Neural cell (in vitro differentiated cells): ENCODE measurements around the gene EN1. TPM values are rescaled to one million over a fixed set of nuclear protein-coding genes. Genes with fewer than 3 reads are reported as not detected.

ENCODE experiments used
- H2AFZ ChIP-seq: fragments of 200-600, 300-800 bp; sonication (generic), shearing (Covaris generic); 2 replicates; pipeline ENCODE4 v1.6.0; 2014; ENCODE audit warnings: low read depth, mild to moderate bottlenecking, antibody characterized with exemption, low read length, moderate library complexity
- H3F3A ChIP-seq: fragments of 200-600 bp; shearing (Covaris generic); 2 replicates; pipeline ENCODE4 v1.6.1; 2016; ENCODE audit warnings: mild to moderate bottlenecking, moderate library complexity, mixed read lengths, antibody characterized with exemption, low read length; ENCODE audit not compliant: insufficient read depth, poor library complexity, severe bottlenecking
- H3K27ac ChIP-seq: fragments of 200-600, 300-800 bp; sonication (generic), shearing (Covaris generic); 2 replicates; pipeline ENCODE4 v1.5.1; 2014; ENCODE audit warnings: mild to moderate bottlenecking, low read length, moderate library complexity
- H3K27me3 ChIP-seq: fragments of 300-800, 200-600 bp; sonication (generic), shearing (Covaris generic); 2 replicates; pipeline ENCODE4 v1.6.0; 2014; ENCODE audit warnings: mild to moderate bottlenecking, low read depth, low read length, moderate library complexity; ENCODE audit not compliant: insufficient read depth
- H3K36me3 ChIP-seq: fragments of 300-800, 200-600 bp; sonication (generic), shearing (Covaris generic); 2 replicates; pipeline ENCODE4 v1.5.1; 2014; ENCODE audit warnings: mild to moderate bottlenecking, antibody characterized with exemption, low read length, moderate library complexity; ENCODE audit not compliant: insufficient read depth
- H3K4me2 ChIP-seq: fragments of 300-800, 200-600 bp; sonication (generic), shearing (Covaris generic); 2 replicates; pipeline ENCODE4 v1.6.0; 2014; ENCODE audit warnings: mild to moderate bottlenecking, low read length
- H3K4me3 ChIP-seq: fragments of 300-800, 200-600 bp; sonication (generic), shearing (Covaris generic); 2 replicates; pipeline ENCODE4 v1.5.1; 2014; ENCODE audit warnings: mild to moderate bottlenecking, low read length, moderate library complexity
- H3K79me2 ChIP-seq: fragments of 200-600 bp; shearing (Covaris generic); replicated peaks from 2 replicates; pipeline ENCODE4 v1.6.0; 2014; ENCODE audit warnings: mild to moderate bottlenecking, low read length, moderate library complexity; ENCODE audit not compliant: insufficient read depth
- H3K9ac ChIP-seq: fragments of 300-800, 200-600 bp; sonication (generic), shearing (Covaris generic); 2 replicates; pipeline ENCODE4 v1.6.1; 2016; ENCODE audit warnings: mild to moderate bottlenecking, low read length, mixed read lengths
- H3K9me2 ChIP-seq: fragments of 200-600 bp; shearing (Covaris generic); 2 replicates; pipeline ENCODE4 v1.6.1; 2016; ENCODE audit warnings: mild to moderate bottlenecking, low read length, mixed read lengths; ENCODE audit not compliant: insufficient read depth
- H3K9me3 ChIP-seq: fragments of 200-600, 300-800 bp; sonication (generic), shearing (Covaris generic); 2 replicates; pipeline ENCODE4 v1.6.1; 2016; ENCODE audit warnings: mild to moderate bottlenecking, mixed run types, low read length, moderate library complexity, mixed read lengths
- H4K20me1 ChIP-seq: fragments of 200-600 bp; shearing (Covaris generic); 2 replicates; pipeline ENCODE4 v1.6.1; 2016; ENCODE audit warnings: mild to moderate bottlenecking, mixed run types; ENCODE audit not compliant: insufficient read depth
- CTCF ChIP-seq: fragments of 450-650 bp; IDR thresholded peaks from 2 replicates; pipeline ENCODE4 v1.5.1; 2014; ENCODE audit warnings: antibody characterized with exemption, mild to moderate bottlenecking, moderate library complexity; ENCODE audit not compliant: poor library complexity, severe bottlenecking
- EP300 ChIP-seq: fragments of 450-650 bp; conservative IDR thresholded peaks from 2 replicates; pipeline ENCODE4 v1.6.1; 2014; ENCODE audit warnings: antibody characterized with exemption, mild to moderate bottlenecking, moderate library complexity; ENCODE audit not compliant: poor library complexity, severe bottlenecking
- EZH2 ChIP-seq: fragments of 200-600, 300-800 bp; shearing (Covaris generic), sonication (generic); IDR thresholded peaks from 2 replicates; pipeline ENCODE4 v1.6.1; 2014; ENCODE audit warnings: antibody characterized with exemption, low read length, borderline replicate concordance, mild to moderate bottlenecking; ENCODE audit not compliant: insufficient read depth, poor library complexity, severe bottlenecking
- MXI1 ChIP-seq: fragments of 450-650 bp; conservative IDR thresholded peaks from 2 replicates; pipeline ENCODE4 v1.6.1; 2014; ENCODE audit warnings: antibody characterized with exemption, mild to moderate bottlenecking; ENCODE audit not compliant: poor library complexity, severe bottlenecking
- POLR2AphosphoS5 ChIP-seq: IDR thresholded peaks from 2 replicates; pipeline ENCODE4 v1.6.1; 2012
- RAD21 ChIP-seq: fragments of 450-650 bp; conservative IDR thresholded peaks from 2 replicates; pipeline ENCODE4 v1.6.1; 2014; ENCODE audit warnings: antibody characterized with exemption, mild to moderate bottlenecking, moderate library complexity
- SMC3 ChIP-seq: fragments of 450-650 bp; conservative IDR thresholded peaks from 2 replicates; pipeline ENCODE4 v1.6.1; 2014; ENCODE audit warnings: antibody characterized with exemption, mild to moderate bottlenecking, moderate library complexity; ENCODE audit not compliant: poor library complexity
- TAF1 ChIP-seq: IDR thresholded peaks from 2 replicates; pipeline ENCODE4 v1.6.1; 2012; ENCODE audit warnings: low read depth
- polyA plus RNA-seq: library from polyadenylated mRNA; depleted of rRNA; stranded (reverse); fragments of >200 nt; gene quantifications from 2 replicates; pipeline ENCODE4 v1.2.3, GENCODE V29; 2014
- TF ChIP-seq, protein P1 (sequence below): IDR thresholded peaks from 2 replicates; pipeline ENCODE4 v1.6.1; 2012; ENCODE audit warnings: borderline replicate concordance

Gene EN1
- polyA plus RNA-seq, 1 donor from 2014 or later = not detected

- Histone ChIP-seq H3K27me3 (peaks cover 57% of the 10 kb centered on the region), H3K9ac (no peak overlapping the region), H3F3A (no peaks in the 10 kb centered on the region), H3K27ac (no peak overlapping the region), H3K4me3 (no peak overlapping the region), H3K36me3 (no peaks in the 10 kb centered on the region), H4K20me1 (no peaks in the 10 kb centered on the region), H3K9me2 (no peaks in the 10 kb centered on the region), H3K9me3 (no peaks in the 10 kb centered on the region), H2AFZ (no peak overlapping the region), H3K4me2 (no peak overlapping the region), H3K79me2 (no peaks in the 10 kb centered on the region)
- TF ChIP-seq POLR2AphosphoS5 (no peak), RAD21 (no peak), MXI1 (no peak), TAF1 (no peak)
- TF ChIP-seq, protein P1, sequence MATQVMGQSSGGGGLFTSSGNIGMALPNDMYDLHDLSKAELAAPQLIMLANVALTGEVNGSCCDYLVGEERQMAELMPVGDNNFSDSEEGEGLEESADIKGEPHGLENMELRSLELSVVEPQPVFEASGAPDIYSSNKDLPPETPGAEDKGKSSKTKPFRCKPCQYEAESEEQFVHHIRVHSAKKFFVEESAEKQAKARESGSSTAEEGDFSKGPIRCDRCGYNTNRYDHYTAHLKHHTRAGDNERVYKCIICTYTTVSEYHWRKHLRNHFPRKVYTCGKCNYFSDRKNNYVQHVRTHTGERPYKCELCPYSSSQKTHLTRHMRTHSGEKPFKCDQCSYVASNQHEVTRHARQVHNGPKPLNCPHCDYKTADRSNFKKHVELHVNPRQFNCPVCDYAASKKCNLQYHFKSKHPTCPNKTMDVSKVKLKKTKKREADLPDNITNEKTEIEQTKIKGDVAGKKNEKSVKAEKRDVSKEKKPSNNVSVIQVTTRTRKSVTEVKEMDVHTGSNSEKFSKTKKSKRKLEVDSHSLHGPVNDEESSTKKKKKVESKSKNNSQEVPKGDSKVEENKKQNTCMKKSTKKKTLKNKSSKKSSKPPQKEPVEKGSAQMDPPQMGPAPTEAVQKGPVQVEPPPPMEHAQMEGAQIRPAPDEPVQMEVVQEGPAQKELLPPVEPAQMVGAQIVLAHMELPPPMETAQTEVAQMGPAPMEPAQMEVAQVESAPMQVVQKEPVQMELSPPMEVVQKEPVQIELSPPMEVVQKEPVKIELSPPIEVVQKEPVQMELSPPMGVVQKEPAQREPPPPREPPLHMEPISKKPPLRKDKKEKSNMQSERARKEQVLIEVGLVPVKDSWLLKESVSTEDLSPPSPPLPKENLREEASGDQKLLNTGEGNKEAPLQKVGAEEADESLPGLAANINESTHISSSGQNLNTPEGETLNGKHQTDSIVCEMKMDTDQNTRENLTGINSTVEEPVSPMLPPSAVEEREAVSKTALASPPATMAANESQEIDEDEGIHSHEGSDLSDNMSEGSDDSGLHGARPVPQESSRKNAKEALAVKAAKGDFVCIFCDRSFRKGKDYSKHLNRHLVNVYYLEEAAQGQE = no peak
Measured at GRCh38 chr2:118813111-118813510, 34.3 kb downstream of the EN1 start.

DNA sequence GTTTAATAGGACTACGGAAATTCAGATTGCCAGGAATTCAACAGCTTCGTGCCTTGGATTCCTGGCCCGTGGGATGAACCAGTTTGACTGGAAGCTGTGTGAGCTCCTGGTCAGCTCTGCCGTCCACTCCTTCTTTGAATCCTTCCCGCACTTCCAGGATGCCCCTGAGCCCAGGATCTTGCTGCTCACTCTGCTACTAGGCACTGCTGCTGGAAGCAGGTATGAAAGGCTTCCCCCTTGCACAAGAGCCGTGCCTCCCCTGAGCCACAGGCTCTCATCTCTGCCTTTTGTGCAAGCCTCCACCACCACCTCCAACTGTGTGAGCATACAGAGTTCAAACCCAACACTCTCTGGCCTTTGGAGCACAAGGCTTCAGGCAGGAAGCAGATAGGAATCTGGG is 34.9 kb downstream of the EN1 start:
- TF ChIP-seq CTCF = no peak
- TF ChIP-seq EP300 = no peak
- TF ChIP-seq TAF1 = no peak
- no peak for TF ChIP-seq POLR2AphosphoS5
- TF ChIP-seq SMC3 = no peak
- TF ChIP-seq MXI1 = no peak
- TF ChIP-seq, protein P1 = no peak
- TF ChIP-seq RAD21 = no peak
- TF ChIP-seq EZH2 = no peak
- no peaks in the 10 kb centered on the region for H3K9me2 ChIP-seq
- H3K4me3 ChIP-seq = no peak overlapping the region
- H3K27me3 ChIP-seq = peaks cover 57% of the 10 kb centered on the region
- H3F3A ChIP-seq = no peaks in the 10 kb centered on the region
- no peaks in the 10 kb centered on the region for H4K20me1 ChIP-seq
- H3K27ac ChIP-seq = no peak overlapping the region
- no peaks in the 10 kb centered on the region for H3K9me3 ChIP-seq
- no peak overlapping the region for H3K4me2 ChIP-seq
- H3K36me3 ChIP-seq = no peaks in the 10 kb centered on the region
- H2AFZ ChIP-seq = no peak overlapping the region
- H3K79me2 ChIP-seq = no peaks in the 10 kb centered on the region
- no peak overlapping the region for H3K9ac ChIP-seq
